ENCODE measurements around the gene SPSB1. TPM values are rescaled to one million over a fixed set of nuclear protein-coding genes. Genes with fewer than 3 reads are reported as not detected.
A peak's percentile ranks its signal among the peaks of the same experiment; 100 is the strongest.

Gene SPSB1
- total and polyA plus RNA-seq, 8 donors, result 2.3 to 28.7 (median 14.9) TPM

- TF ChIP-seq EP300 (IDR thresholded peaks at IDR 0.05) (no peak), POLR2A (IDR thresholded peaks at IDR 0.05) (no peak), POLR2AphosphoS5 (IDR thresholded peaks at IDR 0.05) (no peak)
- TF ChIP-seq, protein P1, sequence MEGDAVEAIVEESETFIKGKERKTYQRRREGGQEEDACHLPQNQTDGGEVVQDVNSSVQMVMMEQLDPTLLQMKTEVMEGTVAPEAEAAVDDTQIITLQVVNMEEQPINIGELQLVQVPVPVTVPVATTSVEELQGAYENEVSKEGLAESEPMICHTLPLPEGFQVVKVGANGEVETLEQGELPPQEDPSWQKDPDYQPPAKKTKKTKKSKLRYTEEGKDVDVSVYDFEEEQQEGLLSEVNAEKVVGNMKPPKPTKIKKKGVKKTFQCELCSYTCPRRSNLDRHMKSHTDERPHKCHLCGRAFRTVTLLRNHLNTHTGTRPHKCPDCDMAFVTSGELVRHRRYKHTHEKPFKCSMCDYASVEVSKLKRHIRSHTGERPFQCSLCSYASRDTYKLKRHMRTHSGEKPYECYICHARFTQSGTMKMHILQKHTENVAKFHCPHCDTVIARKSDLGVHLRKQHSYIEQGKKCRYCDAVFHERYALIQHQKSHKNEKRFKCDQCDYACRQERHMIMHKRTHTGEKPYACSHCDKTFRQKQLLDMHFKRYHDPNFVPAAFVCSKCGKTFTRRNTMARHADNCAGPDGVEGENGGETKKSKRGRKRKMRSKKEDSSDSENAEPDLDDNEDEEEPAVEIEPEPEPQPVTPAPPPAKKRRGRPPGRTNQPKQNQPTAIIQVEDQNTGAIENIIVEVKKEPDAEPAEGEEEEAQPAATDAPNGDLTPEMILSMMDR (IDR thresholded peaks at IDR 0.05), result no peak
- no peak overlapping the region for H3K27ac ChIP-seq
- H3K4me3 ChIP-seq, result no peak overlapping the region
- H3K36me3 ChIP-seq, result no peaks in the 10 kb centered on the region
- no peak for DNase-seq
- peaks cover 8 to 31% (median 16%) of the 10 kb centered on the region in 4 donors for H3K4me1 ChIP-seq
- intact Hi-C loops (cut with DNase I; ENCODE audit: low total_unique reads), result loop anchor here (10.0 kb wide), 1 partner anchor 171 kb away; no protein-coding TSS in a partner anchor
- WGBS, 5 donors, result 62 to 64% (median 63%) methylated on average over 2 of the region's 2 CpGs
- peaks cover 4 to 30% (median 19%) of the 10 kb centered on the region in 4 donors for H3K9me3 ChIP-seq
- peaks cover 0 to 9% (median 8%) of the 10 kb centered on the region in 3 donors for H3K27me3 ChIP-seq
These were observed 8.6 kb upstream of the SPSB1 start for GRCh38 chr1:9284061-9284460.

DNA sequence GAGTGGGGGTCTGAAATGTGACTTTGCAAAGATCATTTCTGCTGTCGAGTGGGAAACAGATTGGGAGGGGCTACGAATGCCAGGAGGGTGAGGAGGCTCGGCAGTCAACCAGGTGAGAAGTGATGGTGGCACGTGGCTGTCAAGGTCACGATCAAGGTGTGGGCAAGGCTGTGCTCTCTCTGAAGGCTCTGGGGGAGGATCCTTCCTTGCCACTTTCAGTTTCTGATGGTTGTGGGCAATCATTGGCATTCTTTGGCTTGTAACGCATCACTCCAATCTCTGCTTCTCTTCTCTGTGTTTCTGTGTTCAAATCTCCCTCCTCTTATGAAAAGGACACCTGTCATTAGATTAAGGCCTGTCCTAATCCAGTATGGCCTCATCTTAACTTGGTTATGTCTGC, 6.1 kb upstream of the SPSB1 start:
- Histone ChIP-seq H3K27me3 (peaks cover 0 to 5% (median 3%) of the 10 kb centered on the region in 3 donors), H3K4me1 (peaks cover 2 to 29% (median 16%) of the 10 kb centered on the region in 4 donors), H3K4me3 (no peak overlapping the region), H3K36me3 (no peaks in the 10 kb centered on the region), H3K9me3 (peaks cover 4 to 32% (median 19%) of the 10 kb centered on the region in 4 donors), H3K27ac (no peak overlapping the region)
- TF ChIP-seq EP300 (IDR thresholded peaks at IDR 0.05) (no peak), POLR2A (IDR thresholded peaks at IDR 0.05) (no peak), POLR2AphosphoS5 (IDR thresholded peaks at IDR 0.05) (no peak)
- TF ChIP-seq, protein P1 (IDR thresholded peaks at IDR 0.05), result no peak
- 65 to 78% (median 76%) methylated on average over 6 of the region's 6 CpGs for whole genome bisulfite sequencing, 5 donors
- intact Hi-C loops (cut with DNase I; ENCODE audit: low total_unique reads), result loop anchor here (5.0 to 10.0 kb wide), 2 partner anchors 168 to 206 kb away; no protein-coding TSS in a partner anchor
- no peak for DNase-seq

- TF ChIP-seq, protein P1 (IDR thresholded peaks at IDR 0.05), result peak in 5 of 7 experiments; percentile 88 to 97 (median 93)
- no peak for TF ChIP-seq EP300 (IDR thresholded peaks at IDR 0.05)
- Histone ChIP-seq H3K4me3 (no peak overlapping the region), H3K9me3 (peaks cover 4 to 28% (median 19%) of the 10 kb centered on the region in 4 donors), H3K4me1 (peaks cover 15 to 37% (median 24%) of the 10 kb centered on the region in 4 donors), H3K27ac (peak overlapping the region in 3 of 5 donors; percentile 93 to 98 (median 96)), H3K27me3 (no peaks in the 10 kb centered on the region), H3K36me3 (no peaks in the 10 kb centered on the region)
- WGBS, 5 donors, result 35 to 48% (median 42%) methylated on average over 6 of the region's 6 CpGs
- peak; percentile 76 to 89 for DNase-seq
- intact Hi-C loops (cut with DNase I; ENCODE audit: low total_unique reads), result loop anchor here (5.0 to 10.0 kb wide), 2 partner anchors 166 to 203 kb away; no protein-coding TSS in a partner anchor
These were observed 3.6 kb upstream of the SPSB1 start for GRCh38 chr1:9289090-9289534.

DNA sequence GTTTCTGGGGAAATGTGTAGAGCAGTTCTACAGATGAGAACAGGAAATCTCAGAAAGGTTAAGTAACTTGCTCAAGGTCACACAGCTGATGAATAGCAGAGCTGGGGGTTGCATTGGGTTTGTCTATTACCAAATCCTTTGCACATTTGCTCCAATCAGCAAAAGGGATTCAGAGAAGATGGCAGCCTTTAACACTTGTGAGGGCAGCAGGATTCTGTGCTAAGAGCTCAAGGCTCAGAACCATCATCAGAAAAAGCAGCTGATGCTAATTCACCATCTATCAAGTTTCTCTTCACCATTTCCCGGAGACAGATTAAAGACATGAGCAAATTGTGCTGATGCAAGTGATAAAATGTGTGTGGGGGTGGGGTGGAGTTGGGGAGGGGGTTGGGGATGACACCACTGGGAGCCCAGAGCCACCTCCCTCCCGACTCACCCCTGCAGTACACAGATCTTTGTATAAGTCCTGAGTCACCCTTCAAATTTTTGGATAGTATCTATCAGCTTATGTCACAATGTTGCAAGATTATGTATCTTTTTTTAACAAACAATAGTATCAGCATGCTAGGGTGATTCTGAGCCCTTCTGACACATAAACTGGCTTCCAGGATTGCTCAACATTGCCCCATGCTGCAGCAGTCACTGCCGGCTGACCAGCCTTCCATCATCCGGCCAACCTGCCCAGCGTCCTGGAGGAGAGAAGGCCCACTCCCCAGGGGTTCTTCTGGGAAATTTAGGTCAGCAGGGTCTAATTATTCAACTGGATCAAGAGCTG, 2.8 kb upstream of the SPSB1 start:
- 35 to 64% (median 49%) methylated on average over 5 of the region's 5 CpGs for WGBS, 5 donors

More for the DNA sequence above, 2.8 kb upstream of the SPSB1 start:
- Histone ChIP-seq H3K27me3 (no peaks in the 10 kb centered on the region), H3K36me3 (no peaks in the 10 kb centered on the region), H3K27ac (peak overlapping the region in 4 of 5 donors; percentile 64 to 98 (median 94)), H3K4me1 (peaks cover 18 to 45% (median 28%) of the 10 kb centered on the region in 4 donors), H3K4me3 (no peak overlapping the region), H3K9me3 (peaks cover 4 to 22% (median 18%) of the 10 kb centered on the region in 4 donors)
- DNase-seq, result no peak
- intact Hi-C loops (cut with DNase I; ENCODE audit: low total_unique reads), result loop anchor here (5.0 to 10.0 kb wide), 2 partner anchors 165 to 202 kb away; no protein-coding TSS in a partner anchor
- peak; percentile 25 to 78 (median 49) for TF ChIP-seq POLR2AphosphoS5 (IDR thresholded peaks at IDR 0.05)
- TF ChIP-seq, protein P1 (IDR thresholded peaks at IDR 0.05), result no peak

Data from stomach (tissue), 9 donors.